ENCODE results near the gene METTL16. TPM values are rescaled to one million over a fixed set of nuclear protein-coding genes. Genes with fewer than 3 reads are reported as not detected.
A peak's percentile ranks its signal among the peaks of the same experiment; 100 is the strongest.

METTL16 gene
- polyA plus RNA-seq, 1 experiment, result 10.4 TPM

DNA sequence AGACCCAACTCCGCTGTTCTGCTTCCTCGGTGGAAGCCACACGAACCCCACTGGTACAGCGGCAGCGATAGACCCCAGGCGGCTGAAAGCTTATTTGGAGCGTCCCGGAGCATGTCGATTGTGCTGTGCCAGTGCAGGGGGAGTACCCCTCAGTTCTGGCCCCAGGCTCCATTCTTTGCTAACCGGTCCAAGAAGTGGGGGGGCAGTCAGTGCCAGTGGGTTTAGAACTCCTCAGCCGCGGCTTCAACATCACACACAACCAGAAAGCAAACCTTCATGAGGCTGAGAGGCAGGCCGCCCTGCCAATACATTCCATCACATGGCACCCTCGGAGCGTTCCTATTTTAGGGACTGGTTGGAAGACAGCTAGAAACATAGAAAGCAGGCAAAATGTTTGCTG is 109.1 kb downstream of the METTL16 start:
- Histone ChIP-seq H3K4me3 (ENCODE audit: low read depth, low read length) (peak overlapping the region; percentile 41), H3K36me3 (ENCODE audit: control insufficient read depth, insufficient read depth, low read length) (peaks cover 1% of the 10 kb centered on the region; the same call in 1 of the 2 replicates), H3K27me3 (ENCODE audit: control insufficient read depth, insufficient read depth, low read length) (no peaks in the 10 kb centered on the region)
- TF ChIP-seq, protein P1, sequence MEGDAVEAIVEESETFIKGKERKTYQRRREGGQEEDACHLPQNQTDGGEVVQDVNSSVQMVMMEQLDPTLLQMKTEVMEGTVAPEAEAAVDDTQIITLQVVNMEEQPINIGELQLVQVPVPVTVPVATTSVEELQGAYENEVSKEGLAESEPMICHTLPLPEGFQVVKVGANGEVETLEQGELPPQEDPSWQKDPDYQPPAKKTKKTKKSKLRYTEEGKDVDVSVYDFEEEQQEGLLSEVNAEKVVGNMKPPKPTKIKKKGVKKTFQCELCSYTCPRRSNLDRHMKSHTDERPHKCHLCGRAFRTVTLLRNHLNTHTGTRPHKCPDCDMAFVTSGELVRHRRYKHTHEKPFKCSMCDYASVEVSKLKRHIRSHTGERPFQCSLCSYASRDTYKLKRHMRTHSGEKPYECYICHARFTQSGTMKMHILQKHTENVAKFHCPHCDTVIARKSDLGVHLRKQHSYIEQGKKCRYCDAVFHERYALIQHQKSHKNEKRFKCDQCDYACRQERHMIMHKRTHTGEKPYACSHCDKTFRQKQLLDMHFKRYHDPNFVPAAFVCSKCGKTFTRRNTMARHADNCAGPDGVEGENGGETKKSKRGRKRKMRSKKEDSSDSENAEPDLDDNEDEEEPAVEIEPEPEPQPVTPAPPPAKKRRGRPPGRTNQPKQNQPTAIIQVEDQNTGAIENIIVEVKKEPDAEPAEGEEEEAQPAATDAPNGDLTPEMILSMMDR (IDR thresholded peaks at IDR 0.05; ENCODE audit: insufficient read depth, low read depth, low read length), result no peak
- POLR2A ChIA-PET, result no interaction called here
- CTCF ChIA-PET, result interaction anchor here (0.9 to 8.4 kb wide), 3 partner anchors 11 to 19 kb away, joined by 3 to 77 read pairs (median 18); no protein-coding TSS in a partner anchor
- no peak for DNase-seq (ENCODE audit: low read depth)

DNA sequence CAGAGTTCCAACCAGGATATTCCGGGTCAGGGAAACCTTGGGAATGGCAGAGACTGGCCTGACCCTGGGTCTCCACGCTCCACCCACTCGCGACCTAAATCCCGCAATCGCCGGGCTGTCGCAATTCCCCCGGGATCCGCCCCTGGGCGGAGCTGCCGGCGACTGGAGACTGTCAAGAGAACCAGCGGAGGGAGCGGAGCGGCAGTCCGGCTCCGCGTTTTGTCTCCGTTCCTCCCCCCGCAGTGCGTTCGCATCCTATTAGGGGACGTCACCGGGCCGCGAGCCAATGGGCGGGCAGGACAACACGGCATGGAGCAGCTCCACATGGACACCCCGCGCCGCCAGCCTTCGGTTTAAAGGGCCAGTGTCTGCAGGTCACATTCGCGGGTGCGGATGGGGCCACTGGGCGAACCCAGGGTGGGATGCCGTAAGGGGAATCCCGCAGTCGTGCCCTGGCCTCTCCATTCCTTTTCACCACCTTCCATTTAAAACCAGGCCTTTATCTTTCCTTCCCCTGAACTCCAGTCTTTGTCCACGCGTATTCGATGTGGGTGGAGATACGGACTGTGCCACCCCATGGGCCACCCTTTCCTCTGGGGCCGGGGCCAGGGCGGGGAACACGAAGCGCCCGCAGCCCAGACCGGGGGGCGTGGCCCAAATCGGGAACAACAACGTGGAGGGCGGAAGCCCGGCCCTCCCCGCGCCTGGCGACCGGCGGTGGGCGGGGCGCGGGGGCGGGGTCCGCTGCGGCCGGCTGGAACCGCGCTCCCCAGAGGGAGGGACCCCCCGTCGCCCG is 110.1 kb downstream of the METTL16 start:
- CTCF ChIA-PET, result interaction anchor here (0.6 to 8.4 kb wide), 4 partner anchors 10 to 170 kb away, joined by 3 to 77 read pairs (median 4); no protein-coding TSS in a partner anchor
- peak; percentile 97 for DNase-seq (ENCODE audit: low read depth)
- Histone ChIP-seq H3K36me3 (ENCODE audit: control insufficient read depth, insufficient read depth, low read length) (peaks cover 1% of the 10 kb centered on the region; the same call in 1 of the 2 replicates), H3K4me3 (ENCODE audit: low read depth, low read length) (peak overlapping the region; percentile 51), H3K27me3 (ENCODE audit: control insufficient read depth, insufficient read depth, low read length) (no peaks in the 10 kb centered on the region)
- POLR2A ChIA-PET, result interaction anchor here (0.5 to 1.1 kb wide), 4 partner anchors 10 to 1202 kb away, joined by 3 read pairs; no protein-coding TSS in a partner anchor
- TF ChIP-seq, protein P1 (IDR thresholded peaks at IDR 0.05; ENCODE audit: insufficient read depth, low read depth, low read length), result no peak

DNA sequence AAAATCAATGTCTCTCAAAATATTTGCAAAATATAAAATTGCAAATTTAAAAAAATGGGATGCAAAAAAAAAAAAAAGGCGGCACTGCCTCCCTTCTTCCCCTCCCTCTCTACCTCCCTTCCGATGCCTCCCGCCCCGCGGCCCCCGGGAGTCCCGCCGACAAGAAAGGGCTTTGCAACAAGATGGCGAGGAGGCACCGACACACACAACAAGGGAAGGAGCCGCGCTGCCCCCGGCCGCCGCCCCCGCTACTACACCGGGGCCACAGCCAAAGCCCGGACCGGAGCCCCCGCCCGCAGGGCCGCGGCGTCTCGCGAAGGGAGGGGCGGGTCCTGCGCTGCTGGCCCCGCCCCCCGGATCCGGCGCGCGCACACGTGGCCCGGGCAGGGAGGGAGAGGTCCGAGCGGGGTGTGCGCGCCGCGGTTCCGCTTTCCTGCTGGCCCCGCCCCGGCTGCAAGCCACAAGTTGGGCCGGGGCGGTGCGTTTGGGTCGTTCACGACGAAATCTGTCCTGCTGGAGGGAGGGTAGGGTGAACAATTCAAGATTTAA is 110.7 kb downstream of the METTL16 start, which contains the start of gene MNT:
MNT (minus strand) TSS at position 184 of the 549 bp plus-strand sequence. CDS start 348 bp downstream, outside the sequence.
- Histone ChIP-seq H3K36me3 (ENCODE audit: control insufficient read depth, insufficient read depth, low read length) (peaks cover 1% of the 10 kb centered on the region; the same call in 1 of the 2 replicates), H3K27me3 (ENCODE audit: control insufficient read depth, insufficient read depth, low read length) (no peaks in the 10 kb centered on the region), H3K4me3 (ENCODE audit: low read depth, low read length) (peak within 1 kb of the TSS; percentile 99)
- TF ChIP-seq, protein P1 (IDR thresholded peaks at IDR 0.05; ENCODE audit: insufficient read depth, low read depth, low read length), result 0 out of 2 replicates have a peak, but pooled peaks have one; percentile 5
- DNase-seq (ENCODE audit: low read depth), result no peak
- POLR2A ChIA-PET, result interaction anchor here (0.8 to 1.1 kb wide), 3 partner anchors 9 to 684 kb away, joined by 3 read pairs; no protein-coding TSS in a partner anchor
- CTCF ChIA-PET, result interaction anchor here (1.0 to 8.4 kb wide), 3 partner anchors 10 to 18 kb away, joined by 3 to 77 read pairs (median 5); no protein-coding TSS in a partner anchor

DNA sequence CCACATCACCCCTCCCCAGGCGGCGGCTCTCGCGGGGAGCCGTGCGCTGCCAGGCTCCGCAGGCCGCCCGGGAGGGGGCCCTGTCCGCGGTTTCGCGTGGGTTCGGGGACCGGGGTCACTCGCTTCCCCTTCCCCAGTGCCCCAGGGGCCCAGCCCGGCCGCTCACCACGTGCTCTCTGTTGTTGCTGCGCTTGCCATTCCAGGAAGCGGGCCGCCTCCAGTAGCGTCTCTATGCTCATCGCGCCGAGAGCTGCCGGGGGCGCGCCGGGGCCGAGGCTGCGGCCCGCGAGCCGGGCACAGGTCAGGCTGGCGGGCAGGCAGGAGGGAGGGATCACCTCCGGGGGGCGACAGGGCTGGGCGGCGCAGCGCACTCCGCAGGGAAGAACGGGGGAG is 111.2 kb downstream of the METTL16 start:
- TF ChIP-seq, protein P1 (IDR thresholded peaks at IDR 0.05; ENCODE audit: insufficient read depth, low read depth, low read length), result no peak
- CTCF ChIA-PET, result interaction anchor here (0.6 to 1.5 kb wide), 3 partner anchors 18 to 310 kb away, joined by 3 to 8 read pairs (median 3); no protein-coding TSS in a partner anchor
- Histone ChIP-seq H3K36me3 (ENCODE audit: control insufficient read depth, insufficient read depth, low read length) (peaks cover 1% of the 10 kb centered on the region; the same call in 1 of the 2 replicates), H3K27me3 (ENCODE audit: control insufficient read depth, insufficient read depth, low read length) (no peaks in the 10 kb centered on the region), H3K4me3 (ENCODE audit: low read depth, low read length) (peak overlapping the region; percentile 99)
- no peak for DNase-seq (ENCODE audit: low read depth)
- POLR2A ChIA-PET, result no interaction called here

Measured in BJ (cell line).